Hippocampal formation (tissue), 2 donors: ENCODE results near the gene RPL13.
"Not testable (repeated sequence)": the region's sequence is repeated elsewhere in the genome, so short reads cannot be mapped to it uniquely, and the experiment has no call there.

ENCODE experiments used
- DNase-seq, 2 donors: peaks; one replicate each; lab custom pipeline; 2025; lab: John Stamatoyannopoulos, UW

The RPL13 gene

DNA sequence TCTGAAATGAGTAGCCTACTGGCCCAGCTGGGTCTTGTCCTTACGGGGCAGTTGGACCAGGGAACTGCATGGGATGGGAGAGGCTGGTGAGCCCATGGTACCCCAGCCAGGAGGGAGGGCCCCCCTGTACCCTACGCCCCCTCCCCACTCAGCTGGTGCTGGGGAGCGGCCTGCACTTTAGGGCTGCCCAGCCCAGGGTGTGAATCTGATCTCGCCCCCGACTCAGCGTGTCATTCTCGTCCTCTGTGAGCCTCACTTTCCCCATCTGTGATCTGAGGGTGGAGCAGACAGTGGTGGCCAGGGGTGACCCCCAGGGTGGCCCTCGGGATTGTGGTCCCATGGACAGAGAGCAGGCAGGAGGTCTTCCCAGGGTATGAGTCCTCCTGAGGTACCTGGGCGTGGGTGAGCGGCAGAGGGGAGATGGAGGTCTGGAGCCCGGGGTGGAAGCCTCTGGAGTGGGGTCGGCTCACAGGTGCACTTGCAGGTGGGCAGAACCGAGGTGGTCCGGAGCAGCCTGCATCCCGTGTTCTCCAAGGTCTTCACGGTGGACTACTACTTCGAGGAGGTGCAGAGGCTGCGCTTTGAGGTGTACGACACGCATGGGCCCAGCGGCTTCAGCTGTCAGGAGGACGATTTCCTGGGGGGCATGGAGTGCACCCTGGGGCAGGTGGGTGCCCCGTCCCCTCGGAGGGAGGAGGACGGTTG is 16.7 kb downstream of the RPL13 start:
- no peak for DNase-seq

DNA sequence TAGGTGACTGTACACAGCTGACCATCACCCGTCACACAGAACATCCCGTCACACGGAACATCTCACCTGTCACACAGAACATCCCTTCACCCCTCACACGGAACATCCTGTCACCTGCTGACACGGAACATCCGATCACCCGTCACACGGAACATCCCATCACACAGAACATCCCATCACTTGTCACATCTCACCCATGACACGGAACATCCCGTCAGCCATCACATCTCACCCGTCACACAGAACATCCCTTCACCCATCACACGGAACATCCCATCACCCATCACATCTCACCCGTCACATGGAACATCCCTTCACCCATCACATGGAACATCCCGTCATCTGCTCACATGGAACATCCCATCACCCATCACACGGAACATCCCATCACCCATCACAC is 18.9 kb downstream of the RPL13 start:
- no peak for DNase-seq

DNA sequence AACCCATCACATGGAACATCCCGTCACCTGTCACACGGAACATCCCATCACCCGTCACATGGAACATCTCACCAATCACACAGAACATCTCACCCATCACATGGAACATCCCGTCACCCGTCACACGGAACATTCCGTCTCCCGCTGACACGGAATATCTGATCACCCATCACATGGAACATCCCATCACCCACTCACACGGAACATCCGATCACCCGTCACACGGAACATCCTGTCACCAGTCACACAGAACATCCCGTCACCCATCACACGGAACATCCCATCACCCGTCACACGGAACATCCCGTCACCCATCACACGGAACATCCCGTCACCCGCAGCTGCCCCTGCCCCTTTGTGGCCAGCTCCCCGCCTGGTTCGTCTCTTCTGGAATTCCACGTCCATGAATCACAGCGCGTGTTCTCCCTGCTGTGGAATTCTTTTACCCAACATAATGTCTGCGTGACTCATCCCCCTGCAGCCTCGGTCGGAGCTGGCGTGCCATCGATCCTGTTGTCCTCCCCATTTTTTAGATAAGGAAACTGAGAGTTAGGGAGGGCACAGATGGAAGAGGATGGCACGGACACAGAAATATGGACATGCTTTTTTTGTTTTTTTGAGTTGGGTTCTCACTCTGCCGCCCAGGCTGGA is 20.7 kb downstream of the RPL13 start:
- DNase-seq, result no peak

DNA sequence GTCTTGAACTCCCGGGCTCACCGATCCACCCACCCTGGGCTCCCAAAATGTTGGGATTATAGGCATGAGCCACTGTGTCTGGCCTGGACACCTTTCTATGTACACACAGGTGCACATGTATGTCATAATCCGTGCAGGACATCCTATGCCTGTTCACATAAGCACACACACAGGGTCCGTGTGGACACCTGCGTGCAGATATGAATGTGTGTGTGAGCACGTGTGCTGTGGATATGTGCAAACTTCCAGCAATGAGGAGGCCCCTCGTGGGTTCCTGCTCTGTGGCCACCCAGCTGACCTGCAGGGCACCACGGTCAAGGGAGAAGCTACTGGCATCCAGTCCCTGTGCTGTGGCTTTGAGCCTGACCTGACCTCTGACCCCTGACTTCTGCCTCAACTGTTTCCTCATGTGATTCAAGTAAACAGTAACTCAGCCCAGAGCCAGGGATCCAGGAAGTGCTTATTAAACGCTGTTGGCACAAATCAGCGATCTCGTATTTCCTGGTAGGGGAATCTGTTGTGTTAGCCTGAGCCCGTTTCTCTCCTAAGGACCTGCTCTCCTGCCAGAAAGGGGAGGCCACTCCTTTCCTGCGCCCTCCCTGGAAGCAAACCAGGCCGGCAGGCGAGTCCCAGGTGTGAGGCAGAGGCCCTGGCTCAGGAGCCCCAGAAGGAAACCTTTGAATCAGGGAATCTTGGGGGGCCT is 21.5 kb downstream of the RPL13 start:
- DNase-seq, result no peak

DNA sequence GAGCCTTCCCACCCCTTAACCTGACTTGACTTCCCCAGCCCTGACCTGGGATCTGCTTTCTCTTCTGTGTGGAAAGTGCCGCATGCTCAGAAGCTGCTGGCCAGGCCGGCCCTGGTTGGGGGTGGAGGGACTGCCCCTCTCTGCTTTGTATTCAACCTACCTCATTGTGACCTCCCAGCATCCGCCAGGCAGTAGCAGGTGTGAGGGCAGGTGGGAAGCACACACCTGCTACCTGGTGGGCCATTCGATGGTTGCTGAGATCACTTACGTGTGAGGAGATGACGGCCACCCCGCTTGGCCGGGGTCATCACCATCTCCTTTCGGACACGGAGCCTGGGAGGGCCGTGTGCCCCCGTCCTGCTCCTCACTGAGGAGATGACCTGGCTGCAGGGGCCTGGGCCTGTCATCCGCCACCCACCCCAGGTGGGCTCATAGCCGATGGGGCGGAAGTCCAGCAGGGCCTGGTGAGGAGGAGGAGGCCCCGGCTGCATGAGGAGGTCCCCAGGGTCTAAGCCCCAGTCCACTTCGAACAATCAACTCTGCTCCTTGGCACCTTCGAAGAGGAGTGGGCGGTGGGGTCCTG is 22.2 kb downstream of the RPL13 start:
- DNase-seq, result no peak

DNA sequence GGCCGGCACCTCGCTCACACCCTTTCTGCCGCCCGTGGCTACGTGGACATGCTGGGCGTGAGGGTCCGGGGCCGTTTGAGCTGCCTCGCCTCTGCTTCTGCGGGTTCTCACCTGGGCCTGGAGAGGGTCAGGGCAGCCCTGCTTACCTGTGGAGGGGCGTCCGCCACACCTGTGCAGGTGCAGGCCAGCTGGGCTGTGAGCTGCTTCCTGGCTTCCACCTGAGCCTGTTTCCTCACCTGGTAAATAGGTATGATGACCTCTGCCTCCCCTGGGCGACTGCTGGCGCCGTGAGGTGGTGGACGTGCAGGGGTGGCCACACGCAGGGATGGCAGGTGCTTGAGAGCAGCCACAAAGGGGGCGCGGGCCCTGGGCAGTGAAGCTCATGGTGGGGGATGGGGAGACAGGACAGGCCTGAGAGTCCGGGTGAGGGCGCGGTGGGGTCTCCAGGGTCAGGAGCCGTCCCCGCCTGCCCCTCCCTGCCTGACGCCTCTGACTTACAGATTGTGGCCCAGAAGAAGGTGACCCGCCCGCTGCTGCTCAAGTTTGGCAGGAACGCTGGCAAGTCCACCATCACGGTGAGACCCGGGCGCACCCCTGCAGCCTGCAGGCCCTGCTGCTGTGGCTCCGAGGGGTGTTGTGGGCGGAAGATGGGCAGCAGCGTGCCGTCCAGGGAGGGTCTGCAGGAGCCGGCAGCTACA is 22.9 kb downstream of the RPL13 start:
- DNase-seq, result no peak

DNA sequence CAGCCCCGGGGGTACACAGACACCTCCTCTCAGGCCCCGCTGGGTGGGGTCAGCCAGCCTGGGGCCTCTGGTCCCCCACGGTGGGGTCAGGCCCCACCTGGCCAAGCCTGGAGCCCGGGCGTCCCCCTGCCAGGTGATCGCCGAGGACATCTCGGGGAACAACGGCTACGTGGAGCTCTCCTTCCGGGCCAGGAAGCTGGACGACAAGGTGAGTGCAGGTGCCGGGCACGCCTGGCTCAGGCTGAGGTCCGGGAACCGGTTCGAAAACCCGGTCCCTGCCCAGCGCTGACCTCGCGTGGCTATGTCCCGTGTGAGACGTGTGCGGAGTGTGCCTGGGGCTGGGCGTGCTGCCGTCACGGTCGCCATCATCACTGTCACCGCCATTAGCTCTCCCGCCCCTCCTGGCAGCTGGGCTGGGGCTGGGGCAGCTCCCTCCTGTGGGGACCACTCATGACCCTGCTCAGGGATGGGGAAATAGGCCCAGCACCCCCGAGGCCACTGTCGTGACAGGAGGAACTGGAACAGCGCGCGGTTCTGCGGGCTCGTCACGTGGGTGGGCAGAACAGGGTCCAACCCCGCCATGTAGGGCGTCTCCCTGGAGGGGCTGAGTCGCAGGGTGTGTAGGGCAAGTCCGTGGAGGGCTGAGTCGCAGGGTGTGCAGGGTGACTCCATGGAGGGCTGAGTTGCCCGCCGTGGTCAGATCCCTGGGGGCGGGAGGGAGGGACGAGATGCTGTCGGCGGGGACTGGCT is 23.6 kb downstream of the RPL13 start:
- no peak for DNase-seq

DNA sequence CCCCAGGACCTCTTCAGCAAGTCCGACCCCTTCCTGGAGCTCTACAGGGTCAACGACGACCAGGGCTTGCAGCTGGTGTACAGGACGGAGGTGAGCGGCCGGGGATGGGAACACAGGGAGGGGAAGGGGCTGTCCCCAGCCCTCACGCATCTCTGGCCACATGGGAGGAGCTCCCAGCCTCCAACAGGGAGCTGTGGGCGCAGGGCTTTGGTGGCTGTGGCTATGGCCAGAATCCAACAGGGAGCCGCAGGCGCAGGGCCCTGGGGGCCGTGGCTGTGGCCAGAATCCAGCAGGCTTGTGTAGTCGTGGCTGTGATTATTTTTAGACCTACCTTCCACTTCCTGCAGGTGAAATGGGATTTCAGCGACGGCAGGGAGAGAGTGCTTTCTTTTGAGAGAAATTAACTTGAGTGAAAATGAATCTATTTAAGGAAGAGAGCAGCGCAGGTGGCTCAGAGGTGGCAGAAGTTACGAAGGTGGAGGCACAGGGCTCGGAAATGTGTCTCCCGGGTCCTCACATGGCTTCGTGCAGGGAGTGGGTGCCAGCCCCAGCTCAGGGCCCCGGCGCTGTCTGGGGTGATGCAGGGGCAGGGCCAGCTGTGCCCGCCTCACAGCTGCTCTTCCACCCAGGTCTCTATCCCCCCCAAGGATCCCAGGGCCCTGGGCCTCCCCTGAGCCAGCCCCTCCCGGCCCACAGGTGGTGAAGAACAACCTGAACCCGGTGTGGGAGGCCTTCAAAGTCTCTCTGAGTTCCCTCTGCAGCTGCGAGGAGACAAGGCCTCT is 24.5 kb downstream of the RPL13 start:
- DNase-seq, result no peak

DNA sequence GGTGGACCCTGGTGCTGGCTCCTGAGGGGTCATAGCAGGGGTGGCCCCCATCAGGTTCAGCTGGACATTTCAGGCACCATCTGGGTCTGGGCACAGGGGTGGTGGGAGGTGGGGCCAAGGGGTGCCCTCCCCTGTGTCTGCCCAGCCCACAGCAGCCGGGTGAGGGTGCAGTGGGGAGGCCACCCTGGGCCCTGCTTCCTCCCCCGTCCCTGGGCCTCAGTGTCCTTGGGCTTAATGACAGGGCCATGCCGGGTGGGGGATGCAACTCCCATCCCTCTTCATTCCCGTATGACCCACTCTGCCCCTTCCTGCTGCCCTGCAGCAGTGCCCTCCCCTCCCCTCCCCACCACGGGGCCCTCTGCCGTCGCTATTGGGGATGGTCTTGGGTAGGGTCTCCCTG is 25.7 kb downstream of the RPL13 start:
- no peak for DNase-seq

DNA sequence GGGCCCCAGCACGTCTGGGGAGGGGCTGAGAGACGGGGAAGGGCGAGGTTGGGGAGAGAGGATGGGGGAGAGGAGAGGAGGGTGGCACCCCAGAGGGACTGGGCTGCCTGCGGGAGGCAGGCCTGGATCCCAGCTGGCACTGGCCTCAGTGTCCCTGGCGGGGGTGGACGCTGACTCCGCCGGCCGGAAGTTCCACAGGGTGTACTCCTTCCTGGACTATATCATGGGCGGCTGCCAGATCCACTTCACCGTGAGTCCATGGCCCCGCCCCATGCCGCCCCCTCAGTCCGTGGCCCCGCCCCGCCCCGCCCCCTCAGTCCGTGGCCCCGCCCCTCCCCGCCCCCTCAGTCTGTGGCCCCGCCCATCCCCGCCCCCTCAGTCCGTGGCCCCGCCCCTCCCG is 26.4 kb downstream of the RPL13 start:
- no peak for DNase-seq

DNA sequence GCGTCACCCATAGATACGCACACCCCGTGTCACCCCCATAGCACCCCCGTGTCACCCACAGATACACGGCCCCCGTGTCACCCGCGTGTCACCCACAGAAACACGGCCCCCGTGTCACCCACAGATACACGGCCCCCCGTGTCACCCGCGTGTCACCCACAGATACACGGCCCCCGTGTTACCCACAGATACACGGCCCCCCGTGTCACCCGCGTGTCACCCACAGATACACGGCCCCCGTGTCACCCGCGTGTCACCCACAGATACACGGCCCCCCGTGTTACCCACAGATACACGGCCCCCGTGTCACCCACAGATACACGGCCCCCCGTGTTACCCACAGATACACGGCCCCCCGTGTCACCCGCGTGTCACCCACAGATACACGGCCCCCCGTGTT is 27.2 kb downstream of the RPL13 start:
- DNase-seq, result not testable (repeated sequence)

DNA sequence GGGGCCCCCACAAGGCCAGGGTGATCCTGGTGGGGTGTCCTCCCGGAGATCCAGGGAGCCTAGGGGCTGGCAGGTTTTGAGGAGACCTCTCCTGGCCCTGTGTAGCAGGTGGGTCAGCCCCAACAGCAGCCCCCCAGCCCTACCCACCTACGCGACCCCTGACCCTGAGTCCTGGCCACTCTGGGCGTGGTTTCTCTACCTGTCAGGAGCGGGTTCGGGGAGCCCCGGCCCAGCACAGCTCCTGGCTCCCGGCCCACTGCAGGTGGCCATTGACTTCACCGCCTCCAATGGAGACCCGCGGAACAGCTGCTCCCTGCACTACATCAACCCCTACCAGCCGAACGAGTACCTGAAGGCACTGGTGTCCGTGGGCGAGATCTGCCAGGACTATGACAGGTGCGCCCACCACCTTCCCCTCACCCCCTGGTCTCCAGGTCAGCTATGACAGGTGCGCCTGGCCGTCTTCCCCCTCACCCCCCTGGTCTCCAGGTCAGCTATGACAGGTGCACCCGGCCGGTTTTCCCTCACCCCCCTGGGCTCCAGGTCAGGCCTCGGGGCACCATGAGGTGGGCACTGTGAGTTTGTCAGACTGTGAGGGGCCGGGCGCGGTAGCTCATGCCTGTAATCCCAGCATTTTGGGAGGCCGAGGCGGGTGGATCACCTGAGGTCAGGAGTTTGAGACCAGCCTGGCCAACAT is 28.1 kb downstream of the RPL13 start:
- DNase-seq, result no peak

DNA sequence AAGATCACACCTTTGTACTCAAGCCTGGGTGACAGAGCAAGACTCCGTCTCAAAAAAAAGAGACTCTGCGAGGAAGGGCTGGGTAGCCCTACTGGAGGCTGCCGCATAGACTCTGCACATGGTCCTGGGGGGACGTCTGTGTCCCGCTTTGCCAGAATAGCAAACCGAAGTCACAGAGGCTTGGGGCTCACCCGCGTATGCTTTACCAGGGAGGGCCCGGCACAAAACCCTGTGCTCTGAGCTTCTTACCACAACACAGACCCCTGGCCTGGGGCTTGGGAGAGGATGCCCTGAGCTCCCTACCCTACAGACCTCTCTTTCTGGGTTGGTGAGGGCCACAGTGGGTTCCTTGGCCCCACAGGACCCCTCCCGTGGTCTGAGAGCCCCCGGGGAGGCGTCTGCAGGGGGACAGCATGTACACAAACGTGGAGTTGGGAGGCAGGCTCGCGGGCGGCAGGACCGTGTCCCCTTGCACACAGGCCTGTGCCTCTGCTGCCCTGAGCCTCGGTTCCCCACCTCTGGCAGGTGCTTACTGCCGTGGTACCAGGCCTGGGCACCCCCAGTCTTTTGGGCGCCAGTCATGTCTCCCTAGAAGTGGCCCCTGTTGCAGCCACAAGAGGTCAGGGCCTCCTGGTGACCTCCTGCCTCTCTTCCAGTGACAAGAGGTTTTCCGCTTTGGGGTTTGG is 28.9 kb downstream of the RPL13 start:
- no peak for DNase-seq

DNA sequence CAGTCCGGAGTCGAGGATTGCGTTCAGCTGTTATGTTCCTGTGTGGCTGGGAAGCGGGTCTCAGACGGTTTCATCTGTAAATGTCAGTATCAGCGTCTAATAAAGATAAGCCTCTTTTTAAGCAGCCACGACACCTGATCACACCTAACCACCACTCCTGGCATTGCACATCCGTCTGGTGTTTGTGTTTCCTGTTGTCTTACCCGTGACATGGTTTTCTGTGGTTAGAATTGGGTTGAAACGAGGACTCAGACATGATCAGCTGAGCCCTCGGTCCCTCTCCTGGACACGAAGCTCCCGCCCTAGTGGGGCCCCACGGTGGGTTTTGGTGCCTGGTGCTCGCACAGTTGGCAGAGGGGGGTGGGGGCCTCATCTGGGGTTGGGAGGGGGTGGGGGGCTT is 33.4 kb downstream of the RPL13 start:
- no peak for DNase-seq

DNA sequence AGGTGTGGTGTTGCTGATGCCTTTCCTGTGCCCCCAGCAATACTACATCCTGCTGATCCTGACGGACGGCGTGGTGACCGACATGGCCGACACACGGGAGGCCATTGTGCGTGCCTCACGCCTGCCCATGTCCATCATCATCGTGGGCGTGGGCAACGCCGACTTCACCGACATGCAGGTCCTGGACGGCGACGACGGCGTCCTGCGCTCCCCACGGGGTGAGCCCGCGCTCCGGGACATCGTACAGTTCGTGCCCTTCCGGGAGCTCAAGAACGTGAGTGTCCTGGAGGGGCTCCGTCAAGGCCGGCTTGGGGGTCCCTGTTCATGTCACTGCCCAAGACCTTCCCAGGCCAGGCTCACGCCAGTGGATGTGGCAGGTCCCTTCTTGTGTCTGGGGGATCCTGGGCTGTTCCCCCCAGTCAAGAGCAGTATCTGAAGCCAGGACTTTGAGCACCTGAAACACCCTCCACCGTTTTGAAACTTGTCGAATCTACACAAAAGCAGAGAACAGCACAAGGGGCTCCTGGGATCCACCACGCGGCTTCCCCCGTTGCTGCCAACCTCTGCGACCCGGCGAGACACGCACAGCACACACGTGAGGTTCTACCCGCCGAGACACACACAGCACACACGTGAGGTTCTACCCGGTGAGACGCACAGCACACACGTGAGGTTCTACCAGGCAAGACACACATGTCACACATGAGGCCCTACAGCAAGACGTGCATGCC is 35.0 kb downstream of the RPL13 start:
- no peak for DNase-seq

DNA sequence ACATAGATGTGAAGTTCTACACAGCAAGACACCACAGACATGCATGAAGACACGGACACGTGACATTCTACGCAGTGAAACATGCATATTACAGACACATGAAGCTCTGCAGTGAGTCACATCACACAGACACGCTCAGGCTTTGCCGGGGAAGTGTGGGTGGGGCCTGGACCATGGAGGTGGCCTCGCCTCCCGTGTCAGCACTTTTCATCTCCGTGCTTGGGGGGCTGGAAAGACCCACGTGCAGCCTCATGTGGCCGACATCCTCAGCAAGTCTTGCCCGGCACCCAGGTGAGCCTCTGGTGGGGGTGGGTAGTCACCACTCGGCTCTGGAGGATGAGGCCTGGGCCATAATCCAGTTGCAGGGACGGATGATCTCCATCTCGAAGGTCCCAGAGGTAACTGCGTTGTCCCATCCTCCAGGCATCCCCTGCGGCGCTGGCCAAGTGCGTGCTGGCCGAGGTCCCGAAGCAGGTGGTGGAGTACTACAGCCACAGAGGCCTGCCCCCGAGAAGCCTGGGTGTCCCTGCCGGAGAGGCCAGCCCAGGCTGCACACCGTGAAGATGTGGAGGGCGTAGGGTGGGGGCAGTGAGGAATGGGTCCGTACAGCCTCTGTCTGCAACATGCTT is 35.7 kb downstream of the RPL13 start:
- DNase-seq, result no peak

DNA sequence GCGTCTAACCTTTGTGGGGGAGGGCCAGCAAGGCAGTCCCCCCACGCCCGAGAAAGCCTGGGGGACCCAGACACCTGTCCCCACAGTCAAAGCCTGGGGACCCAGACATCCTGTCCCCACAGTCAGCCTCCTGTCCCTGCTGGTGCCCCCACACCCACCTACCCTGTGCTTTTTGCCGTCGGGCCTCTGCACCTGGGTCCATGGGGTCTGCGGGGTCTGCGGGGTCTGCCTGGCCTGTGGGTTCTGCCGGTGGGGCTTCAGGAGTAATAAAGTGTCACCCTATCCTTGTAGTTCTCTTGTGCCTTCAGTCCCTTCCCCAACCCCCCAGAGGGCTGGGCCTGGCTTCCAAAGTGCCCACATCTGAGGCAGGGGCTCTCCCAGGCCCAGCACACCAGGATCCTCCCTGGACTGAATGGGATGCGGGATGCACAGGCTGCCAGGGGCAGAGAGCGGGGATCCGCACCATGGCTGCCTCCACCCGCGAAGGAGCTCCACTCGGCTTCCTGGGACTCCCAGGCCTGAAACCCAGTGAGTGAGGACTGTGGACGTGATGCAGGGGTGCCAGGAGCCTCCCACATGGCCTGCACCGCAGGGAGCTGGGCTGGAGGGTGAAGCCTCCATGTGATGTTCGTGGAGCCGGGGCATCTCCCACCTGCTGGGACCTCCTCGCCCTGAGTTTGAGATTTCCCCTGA is 36.6 kb downstream of the RPL13 start:
- DNase-seq, result no peak

DNA sequence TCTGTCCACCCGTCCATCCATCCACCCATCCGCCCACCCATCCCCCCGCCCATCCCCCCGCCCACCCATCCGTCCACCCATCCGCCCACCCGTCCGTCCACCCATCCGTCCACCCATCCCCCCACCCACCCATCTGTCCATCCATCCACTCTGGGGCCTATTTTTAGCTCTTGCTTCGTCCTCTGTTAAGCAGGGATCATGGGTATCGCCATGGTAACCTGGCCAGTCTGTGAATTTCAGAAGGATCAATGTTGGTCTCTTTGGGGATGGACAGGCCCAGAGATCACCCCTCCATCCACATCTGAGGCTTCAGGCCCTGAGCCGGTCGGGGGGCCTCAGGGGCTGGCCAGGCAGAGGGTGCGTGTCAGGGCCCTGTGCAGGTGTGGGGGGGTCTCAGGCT is 37.7 kb downstream of the RPL13 start:
- DNase-seq, result no peak
